ENCODE data around the gene CGREF1.

Gene CGREF1

DNA sequence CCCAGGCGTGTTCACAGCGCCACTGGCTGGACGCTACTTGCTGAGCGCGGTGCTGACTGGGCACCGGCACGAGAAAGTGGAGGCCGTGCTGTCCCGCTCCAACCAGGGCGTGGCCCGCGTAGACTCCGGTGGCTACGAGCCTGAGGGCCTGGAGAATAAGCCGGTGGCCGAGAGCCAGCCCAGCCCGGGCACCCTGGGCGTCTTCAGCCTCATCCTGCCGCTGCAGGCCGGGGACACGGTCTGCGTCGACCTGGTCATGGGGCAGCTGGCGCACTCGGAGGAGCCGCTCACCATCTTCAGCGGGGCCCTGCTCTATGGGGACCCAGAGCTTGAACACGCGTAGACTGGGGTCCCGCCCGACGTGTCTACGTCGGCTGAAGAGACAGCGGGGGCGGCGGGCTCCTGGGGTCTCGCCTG is 33.2 kb downstream of the CGREF1 start:
- TF ChIP-seq, protein P1, sequence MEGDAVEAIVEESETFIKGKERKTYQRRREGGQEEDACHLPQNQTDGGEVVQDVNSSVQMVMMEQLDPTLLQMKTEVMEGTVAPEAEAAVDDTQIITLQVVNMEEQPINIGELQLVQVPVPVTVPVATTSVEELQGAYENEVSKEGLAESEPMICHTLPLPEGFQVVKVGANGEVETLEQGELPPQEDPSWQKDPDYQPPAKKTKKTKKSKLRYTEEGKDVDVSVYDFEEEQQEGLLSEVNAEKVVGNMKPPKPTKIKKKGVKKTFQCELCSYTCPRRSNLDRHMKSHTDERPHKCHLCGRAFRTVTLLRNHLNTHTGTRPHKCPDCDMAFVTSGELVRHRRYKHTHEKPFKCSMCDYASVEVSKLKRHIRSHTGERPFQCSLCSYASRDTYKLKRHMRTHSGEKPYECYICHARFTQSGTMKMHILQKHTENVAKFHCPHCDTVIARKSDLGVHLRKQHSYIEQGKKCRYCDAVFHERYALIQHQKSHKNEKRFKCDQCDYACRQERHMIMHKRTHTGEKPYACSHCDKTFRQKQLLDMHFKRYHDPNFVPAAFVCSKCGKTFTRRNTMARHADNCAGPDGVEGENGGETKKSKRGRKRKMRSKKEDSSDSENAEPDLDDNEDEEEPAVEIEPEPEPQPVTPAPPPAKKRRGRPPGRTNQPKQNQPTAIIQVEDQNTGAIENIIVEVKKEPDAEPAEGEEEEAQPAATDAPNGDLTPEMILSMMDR (IDR thresholded peaks at IDR 0.05) = peak; percentile 24; the same call in 1 of the 2 replicates

DNA sequence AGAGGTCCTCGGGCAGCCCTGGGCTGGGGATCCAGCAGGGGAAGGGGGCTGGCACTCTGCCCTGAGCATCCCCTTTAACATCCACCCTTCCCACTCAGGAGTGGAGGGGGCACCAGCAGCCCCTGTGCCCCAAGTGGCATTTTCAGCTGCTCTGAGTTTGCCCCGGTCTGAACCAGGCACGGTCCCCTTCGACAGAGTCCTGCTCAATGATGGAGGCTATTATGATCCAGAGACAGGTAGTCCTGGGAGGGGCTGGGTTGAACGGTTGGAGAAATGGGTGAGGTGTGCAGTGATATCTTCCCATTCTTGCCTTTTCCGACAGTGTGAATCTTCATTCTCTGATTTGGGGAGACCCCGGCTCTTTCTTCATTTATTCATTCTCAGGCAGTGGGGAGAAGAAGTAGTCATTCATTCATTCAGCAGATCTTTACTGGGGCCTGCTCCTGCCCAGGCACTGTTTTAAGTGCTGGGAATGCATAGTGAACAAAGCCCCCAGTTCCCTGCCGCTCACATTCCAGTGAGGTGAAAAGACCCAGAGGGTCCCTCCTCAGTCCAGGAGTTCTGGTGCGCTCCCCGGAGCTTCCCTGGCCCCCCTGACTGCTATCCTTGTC is 33.8 kb downstream of the CGREF1 start:
- TF ChIP-seq, protein P1 (IDR thresholded peaks at IDR 0.05) = no peak

DNA sequence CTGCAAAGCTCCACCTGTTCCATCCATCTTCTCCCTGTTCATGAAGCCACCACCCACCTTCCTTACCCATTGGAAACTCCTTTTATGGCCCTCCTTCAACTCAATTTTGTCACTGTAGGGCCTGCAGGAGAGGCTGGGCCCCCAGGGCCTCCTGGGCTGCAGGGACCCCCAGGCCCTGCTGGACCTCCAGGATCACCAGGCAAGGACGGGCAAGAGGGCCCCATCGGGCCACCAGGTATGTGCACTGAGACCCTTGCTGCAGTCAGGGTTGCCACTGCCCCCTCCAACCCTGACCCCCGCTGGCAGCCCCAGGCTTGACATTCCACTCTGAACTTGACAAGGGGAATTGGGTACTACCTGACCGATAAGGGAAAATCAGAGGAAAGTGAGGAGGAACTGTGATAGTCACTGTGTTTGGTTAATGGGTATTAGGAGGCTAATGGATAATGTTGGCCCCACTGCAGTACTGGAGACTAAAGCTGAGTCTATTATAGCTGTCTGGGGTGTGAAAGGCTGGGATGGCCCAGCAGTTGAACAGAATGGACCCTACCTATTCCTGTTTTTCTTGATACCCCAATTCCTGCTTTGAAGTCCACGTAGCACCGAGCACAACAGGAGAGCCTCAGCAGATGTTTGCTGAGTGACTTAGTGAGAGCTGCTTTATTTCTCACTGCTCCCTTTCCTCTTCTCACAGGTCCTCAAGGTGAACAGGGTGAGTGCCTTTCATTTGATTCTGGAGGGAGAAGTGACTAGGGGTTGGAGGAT is 34.4 kb downstream of the CGREF1 start:
- TF ChIP-seq, protein P1 (IDR thresholded peaks at IDR 0.05) = no peak

DNA sequence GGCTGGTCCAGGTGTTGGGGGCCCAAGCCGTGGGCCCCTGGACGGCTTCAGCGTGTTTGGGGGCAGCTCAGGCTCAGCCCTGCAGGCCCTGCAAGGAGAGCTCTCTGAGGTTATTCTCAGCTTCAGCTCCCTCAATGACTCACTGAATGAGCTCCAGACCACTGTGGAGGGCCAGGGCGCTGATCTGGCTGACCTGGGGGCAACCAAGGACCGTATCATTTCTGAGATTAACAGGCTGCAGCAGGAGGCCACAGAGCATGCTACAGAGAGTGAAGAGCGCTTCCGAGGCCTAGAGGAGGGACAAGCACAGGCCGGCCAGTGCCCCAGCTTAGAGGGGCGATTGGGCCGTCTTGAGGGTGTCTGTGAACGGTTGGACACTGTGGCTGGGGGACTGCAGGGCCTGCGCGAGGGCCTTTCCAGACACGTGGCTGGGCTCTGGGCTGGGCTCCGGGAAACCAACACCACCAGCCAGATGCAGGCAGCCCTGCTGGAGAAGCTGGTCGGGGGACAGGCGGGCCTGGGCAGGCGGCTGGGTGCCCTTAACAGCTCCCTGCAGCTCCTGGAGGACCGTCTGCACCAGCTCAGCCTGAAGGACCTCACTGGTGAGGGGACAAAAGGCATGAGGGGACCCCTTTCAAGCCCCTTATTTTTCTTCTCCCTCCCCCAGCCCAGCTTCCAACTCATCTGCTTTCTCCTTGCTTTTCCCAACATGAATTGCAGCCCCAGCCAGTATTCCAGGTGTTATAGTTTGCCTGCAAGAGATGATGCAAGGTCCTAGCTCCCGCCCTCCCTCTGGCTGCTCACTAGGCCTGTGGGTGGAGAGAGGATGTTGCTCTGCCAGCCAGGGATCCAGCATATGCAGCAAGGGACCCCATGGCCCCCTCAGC is 35.3 kb downstream of the CGREF1 start:
- TF ChIP-seq, protein P1 (IDR thresholded peaks at IDR 0.05) = no peak

DNA sequence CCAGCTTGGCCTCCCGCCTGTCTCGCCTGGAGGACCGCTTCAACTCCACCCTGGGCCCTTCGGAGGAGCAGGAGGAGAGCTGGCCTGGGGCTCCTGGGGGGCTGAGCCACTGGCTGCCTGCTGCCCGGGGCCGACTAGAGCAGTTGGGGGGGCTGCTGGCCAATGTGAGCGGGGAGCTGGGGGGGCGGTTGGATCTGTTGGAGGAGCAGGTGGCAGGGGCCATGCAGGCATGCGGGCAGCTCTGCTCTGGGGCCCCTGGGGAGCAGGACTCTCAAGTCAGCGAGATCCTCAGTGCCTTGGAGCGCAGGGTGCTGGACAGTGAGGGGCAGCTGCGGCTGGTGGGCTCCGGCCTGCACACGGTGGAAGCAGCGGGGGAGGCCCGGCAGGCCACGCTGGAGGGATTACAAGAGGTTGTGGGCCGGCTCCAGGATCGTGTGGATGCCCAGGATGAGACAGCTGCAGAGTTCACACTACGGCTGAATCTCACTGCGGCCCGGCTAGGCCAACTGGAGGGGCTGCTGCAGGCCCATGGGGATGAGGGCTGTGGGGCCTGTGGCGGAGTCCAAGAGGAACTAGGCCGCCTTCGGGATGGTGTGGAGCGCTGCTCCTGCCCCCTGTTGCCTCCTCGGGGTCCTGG is 36.0 kb downstream of the CGREF1 start:
- TF ChIP-seq, protein P1 (IDR thresholded peaks at IDR 0.05) = no peak

DNA sequence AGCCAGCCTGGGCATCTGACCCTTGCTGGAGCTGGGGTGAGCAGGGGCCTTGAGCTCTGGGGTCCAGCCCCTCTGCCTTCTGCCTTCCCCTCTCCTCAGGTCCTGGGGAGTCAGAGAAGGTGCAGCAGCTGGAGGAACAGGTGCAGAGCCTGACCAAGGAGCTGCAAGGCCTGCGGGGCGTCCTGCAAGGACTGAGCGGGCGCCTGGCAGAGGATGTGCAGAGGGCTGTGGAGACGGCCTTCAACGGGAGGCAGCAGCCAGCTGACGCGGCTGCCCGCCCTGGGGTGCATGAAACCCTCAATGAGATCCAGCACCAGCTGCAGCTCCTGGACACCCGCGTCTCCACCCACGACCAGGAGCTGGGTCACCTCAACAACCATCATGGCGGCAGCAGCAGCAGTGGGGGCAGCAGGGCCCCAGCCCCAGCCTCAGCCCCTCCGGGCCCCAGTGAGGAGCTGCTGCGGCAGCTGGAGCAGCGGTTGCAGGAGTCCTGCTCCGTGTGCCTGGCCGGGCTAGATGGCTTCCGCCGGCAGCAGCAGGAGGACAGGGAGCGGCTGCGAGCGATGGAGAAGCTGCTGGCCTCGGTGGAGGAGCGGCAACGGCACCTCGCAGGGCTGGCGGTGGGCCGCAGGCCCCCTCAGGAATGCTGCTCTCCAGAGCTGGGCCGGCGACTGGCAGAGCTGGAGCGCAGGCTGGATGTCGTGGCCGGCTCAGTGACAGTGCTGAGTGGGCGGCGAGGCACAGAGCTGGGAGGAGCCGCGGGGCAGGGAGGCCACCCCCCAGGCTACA is 36.8 kb downstream of the CGREF1 start:
- TF ChIP-seq, protein P1 (IDR thresholded peaks at IDR 0.05) = no peak
